Hippocampal formation (tissue), 2 donors: ENCODE results near the gene NCOR1.
"Not testable (repeated sequence)": the region's sequence is repeated elsewhere in the genome, so short reads cannot be mapped to it uniquely, and the experiment has no call there.

ENCODE experiments used
- DNase-seq, 2 donors: peaks; one replicate each; lab custom pipeline; 2025; lab: John Stamatoyannopoulos, UW

Gene NCOR1

GRCh38 chr17:16086957-16087356 lies 128.4 kb downstream of the NCOR1 start:
- DNase-seq: no peak

GRCh38 chr17:16085066-16085699 lies 130.2 kb downstream of the NCOR1 start:
- no peak for DNase-seq

GRCh38 chr17:16083223-16083622 lies 132.1 kb downstream of the NCOR1 start:
- no peak for DNase-seq

GRCh38 chr17:16081507-16082087 lies 133.7 kb downstream of the NCOR1 start:
- no peak for DNase-seq

GRCh38 chr17:16080366-16080765 lies 135.0 kb downstream of the NCOR1 start:
- no peak for DNase-seq

GRCh38 chr17:16075949-16076348 lies 139.4 kb downstream of the NCOR1 start:
- DNase-seq: no peak

- no peak for DNase-seq
Measured at GRCh38 chr17:16074423-16074822, 140.9 kb downstream of the NCOR1 start.

- no peak for DNase-seq
Measured at GRCh38 chr17:16073845-16074244, 141.5 kb downstream of the NCOR1 start.

- no peak for DNase-seq
Measured at GRCh38 chr17:16072031-16072430, 143.3 kb downstream of the NCOR1 start.

GRCh38 chr17:16068323-16068722 lies 147.0 kb downstream of the NCOR1 start:
- DNase-seq: no peak

GRCh38 chr17:16066125-16066524 lies 149.2 kb downstream of the NCOR1 start:
- DNase-seq: no peak

GRCh38 chr17:16061631-16062030 lies 153.7 kb downstream of the NCOR1 start:
- peak in 1 of 2 donors; percentile 9 for DNase-seq

- DNase-seq: not testable (repeated sequence)
Measured at GRCh38 chr17:16055139-16055538, 160.2 kb downstream of the NCOR1 start.

- no peak for DNase-seq
Measured at GRCh38 chr17:16052486-16052885, 162.8 kb downstream of the NCOR1 start.

GRCh38 chr17:16050844-16051243 lies 164.5 kb downstream of the NCOR1 start:
- no peak for DNase-seq

- DNase-seq: no peak
Measured at GRCh38 chr17:16048811-16049449, 166.4 kb downstream of the NCOR1 start.

- no peak for DNase-seq
Measured at GRCh38 chr17:16046966-16047365, 168.4 kb downstream of the NCOR1 start.

GRCh38 chr17:16044487-16044886 lies 170.8 kb downstream of the NCOR1 start:
- DNase-seq: no peak

- peak; percentile 12 to 72 for DNase-seq
Measured at GRCh38 chr17:16040710-16041251, 174.6 kb downstream of the NCOR1 start.

GRCh38 chr17:16037636-16038035 lies 177.7 kb downstream of the NCOR1 start:
- no peak for DNase-seq

GRCh38 chr17:16036261-16036660 lies 179.1 kb downstream of the NCOR1 start:
- DNase-seq: no peak

GRCh38 chr17:16033729-16034349 lies 181.5 kb downstream of the NCOR1 start:
- DNase-seq: no peak
